HG03520 (cell line): ENCODE measurements around the gene TTC1.

Experiments used
- ATAC-seq: cut with Tn5 transposase; IDR thresholded peaks from one replicate; pipeline ENCODE4 v1.9.1; 2021; ENCODE audit warnings: mild to moderate bottlenecking, moderate library complexity; ENCODE audit not compliant: unreplicated experiment

The TTC1 gene

GRCh38 chr5:160082614-160083500, 73.9 kb downstream of the TTC1 start:
- ATAC-seq: no peak

GRCh38 chr5:160083501-160083900, 74.6 kb downstream of the TTC1 start:
- no peak for ATAC-seq

- ATAC-seq: no peak
Observed at GRCh38 chr5:160084144-160084543, 75.2 kb downstream of the TTC1 start.

GRCh38 chr5:160087199-160087598, 78.3 kb downstream of the TTC1 start:
- ATAC-seq: no peak

- no peak for ATAC-seq
Observed at GRCh38 chr5:160088805-160089204, 79.9 kb downstream of the TTC1 start.

- no peak for ATAC-seq
Observed at GRCh38 chr5:160089531-160089930, 80.6 kb downstream of the TTC1 start.

- no peak for ATAC-seq
Observed at GRCh38 chr5:160090059-160090458, 81.1 kb downstream of the TTC1 start.

GRCh38 chr5:160092514-160092913, 83.6 kb downstream of the TTC1 start:
- ATAC-seq: no peak

- no peak for ATAC-seq
Observed at GRCh38 chr5:160092960-160093707, 84.2 kb downstream of the TTC1 start.

GRCh38 chr5:160096178-160096577, 87.2 kb downstream of the TTC1 start:
- ATAC-seq: no peak

GRCh38 chr5:160097991-160098390, 89.1 kb downstream of the TTC1 start:
- ATAC-seq: no peak

GRCh38 chr5:160105686-160106360, 96.9 kb downstream of the TTC1 start:
- ATAC-seq: peak; percentile 83

- ATAC-seq: no peak
Observed at GRCh38 chr5:160108124-160108523, 99.2 kb downstream of the TTC1 start.
